GM19023 (cell line): ENCODE measurements around the gene OR8D1.

Source experiments
- ATAC-seq: cut with Tn5 transposase; IDR thresholded peaks from one replicate; pipeline ENCODE4 v1.9.1; 2021; ENCODE audit warnings: mild to moderate bottlenecking, moderate library complexity; ENCODE audit not compliant: unreplicated experiment

Gene OR8D1

DNA sequence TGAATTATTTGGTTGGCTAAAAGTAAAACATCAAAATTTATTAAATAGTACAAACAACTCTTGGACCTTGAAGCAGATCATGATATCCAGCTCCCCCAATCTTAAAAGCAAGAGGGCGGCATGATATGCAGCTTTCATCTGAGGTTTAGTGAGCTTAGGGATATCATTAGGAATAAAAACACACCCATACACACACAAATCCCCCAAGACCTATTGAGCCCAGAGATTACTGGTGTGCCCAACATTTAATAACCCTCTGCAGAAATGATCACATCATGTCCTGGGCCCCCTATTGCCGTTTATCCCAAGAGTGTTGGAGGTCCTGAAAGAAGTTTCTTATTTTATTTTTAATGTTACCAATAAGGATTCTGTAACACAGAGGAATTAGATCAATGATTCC lies at the start of gene OR8D1:
Gene OR8D1, minus strand, starts transcription at position 101 of the 400 bp plus-strand sequence. CDS start 3,183 bp downstream, outside the sequence.
- ATAC-seq: no peak

DNA sequence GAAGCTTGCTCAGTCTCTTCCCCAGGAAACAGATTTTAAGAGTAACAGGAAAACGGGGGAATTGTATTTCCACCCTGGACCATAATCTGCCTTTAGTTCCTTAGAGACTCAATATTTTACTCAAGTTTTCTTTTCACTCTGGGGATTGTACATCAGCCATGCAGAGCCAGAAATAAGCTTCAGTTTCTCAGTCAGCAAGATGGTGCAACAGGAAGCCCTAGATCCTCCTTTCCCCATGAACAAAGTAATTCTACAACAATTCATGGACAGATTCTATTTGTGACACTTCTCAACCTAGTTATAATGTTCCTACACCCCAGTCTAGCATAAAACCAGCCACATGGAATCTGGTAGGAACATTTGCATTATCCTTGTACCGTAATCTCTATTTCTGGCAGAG lies 45.8 kb upstream of the OR8D1 start:
- no peak for ATAC-seq

DNA sequence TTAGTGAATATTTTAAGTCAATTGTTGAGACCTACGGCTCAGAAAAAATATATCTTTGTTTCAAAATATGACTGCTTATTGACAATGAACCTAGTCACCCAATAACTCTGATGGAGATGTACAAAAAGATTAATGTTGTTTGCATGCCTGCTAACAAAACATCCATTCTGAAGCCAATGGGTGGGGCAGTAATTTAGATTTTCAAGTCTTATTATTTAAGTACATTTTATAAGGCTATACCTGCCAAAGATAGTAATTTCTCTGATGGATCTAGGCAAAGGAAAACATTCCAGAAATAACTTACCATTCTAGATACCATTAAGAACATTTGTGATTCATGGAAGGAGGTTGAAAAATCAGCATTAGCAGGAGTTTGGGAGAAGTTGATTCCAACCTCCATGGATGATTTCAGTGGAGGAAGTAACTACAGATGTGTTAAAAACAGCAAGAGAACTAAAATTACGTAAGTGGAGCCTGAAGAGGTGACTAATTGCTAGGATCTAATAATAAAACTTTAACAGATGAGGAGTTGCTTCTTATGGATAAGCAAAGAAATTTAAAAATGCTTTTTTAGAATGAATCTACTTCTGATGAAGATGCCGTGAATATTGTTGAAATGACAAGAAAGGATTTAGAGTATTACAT lies 32.7 kb upstream of the OR8D1 start:
- ATAC-seq: no peak

DNA sequence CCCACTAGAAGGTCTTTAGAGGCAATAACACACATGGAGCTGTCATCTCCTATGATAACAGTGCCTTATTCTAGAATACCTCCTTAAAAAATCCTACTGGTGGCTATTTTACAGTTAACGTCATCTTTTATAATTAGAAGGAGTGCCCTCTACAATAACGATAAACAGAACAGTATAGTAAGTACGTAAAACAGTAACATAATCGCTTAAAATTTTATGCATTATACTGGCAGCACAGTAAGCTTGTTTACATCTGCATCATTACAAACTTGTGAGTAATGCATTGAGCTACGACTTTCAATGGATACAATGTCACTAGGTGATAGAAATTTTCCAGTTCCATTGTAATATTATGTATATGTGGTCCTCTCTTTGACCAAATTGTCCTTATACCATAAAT lies 30.6 kb upstream of the OR8D1 start:
- no peak for ATAC-seq

DNA sequence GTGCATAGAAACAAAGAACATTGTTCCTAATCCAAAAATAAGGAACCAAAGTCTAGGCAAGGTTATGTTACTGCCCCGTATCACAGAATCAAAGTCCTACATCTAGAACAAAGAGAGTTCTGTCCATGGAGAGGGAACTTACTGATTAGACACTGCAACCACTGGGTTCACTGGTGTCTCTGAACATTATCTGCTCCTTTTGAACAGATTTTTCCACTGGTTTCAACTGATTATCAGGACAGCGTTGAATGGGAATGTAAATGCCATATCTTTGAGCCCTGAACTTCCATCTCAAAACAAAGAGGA lies 26.3 kb upstream of the OR8D1 start:
- ATAC-seq: no peak

DNA sequence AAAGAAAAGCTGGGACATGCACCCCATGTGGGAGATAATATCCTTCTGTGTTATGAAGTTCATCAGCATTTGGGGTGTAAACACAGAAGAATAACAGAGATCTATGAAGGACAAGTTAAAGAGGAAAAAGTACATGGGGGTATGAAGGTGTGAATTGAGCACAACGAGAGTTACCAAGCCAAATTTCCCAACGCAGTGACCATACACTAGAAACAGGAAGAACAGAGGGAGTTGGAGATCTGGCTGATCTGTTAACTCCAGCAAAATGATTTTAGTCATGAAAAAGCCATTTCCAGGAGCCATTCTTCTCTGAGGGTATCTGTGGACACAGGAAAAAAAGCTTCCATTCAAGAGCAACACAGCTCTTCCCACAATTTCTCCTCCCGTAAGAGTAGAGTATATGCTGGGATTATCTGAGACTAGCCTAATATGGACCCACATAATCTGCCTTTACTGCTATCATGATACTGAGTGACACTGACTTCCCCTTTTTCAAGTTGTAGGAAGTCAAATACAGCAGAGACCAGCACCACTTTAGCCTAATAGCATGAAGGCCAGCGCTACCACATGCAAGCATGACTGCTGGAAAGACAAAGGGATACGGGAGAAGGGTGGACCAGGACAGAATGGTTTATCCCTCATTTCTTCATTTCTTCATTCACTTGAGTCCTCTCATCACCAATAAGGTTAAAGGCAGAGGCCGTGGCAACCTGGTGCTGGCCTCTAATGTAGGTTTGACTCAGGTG lies 25.8 kb upstream of the OR8D1 start:
- ATAC-seq: no peak

DNA sequence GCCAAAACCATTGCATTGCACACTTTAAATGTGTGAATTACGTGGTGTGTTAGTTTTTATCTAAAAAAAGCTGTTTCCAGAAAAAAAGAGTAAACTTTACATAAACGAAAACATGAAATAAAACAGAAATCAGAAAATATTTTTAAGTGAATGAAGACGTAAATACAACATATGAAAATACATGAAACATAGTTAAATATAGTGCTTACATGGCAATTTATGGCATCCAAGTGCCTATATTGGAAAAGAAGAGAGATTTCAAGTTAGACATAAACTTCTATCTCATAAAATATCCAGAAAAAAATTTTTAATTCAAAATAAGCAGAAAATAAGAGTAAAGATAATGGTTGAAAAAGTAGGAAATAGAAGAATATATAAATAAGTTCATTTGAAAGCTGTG lies 18.1 kb upstream of the OR8D1 start:
- ATAC-seq: no peak

DNA sequence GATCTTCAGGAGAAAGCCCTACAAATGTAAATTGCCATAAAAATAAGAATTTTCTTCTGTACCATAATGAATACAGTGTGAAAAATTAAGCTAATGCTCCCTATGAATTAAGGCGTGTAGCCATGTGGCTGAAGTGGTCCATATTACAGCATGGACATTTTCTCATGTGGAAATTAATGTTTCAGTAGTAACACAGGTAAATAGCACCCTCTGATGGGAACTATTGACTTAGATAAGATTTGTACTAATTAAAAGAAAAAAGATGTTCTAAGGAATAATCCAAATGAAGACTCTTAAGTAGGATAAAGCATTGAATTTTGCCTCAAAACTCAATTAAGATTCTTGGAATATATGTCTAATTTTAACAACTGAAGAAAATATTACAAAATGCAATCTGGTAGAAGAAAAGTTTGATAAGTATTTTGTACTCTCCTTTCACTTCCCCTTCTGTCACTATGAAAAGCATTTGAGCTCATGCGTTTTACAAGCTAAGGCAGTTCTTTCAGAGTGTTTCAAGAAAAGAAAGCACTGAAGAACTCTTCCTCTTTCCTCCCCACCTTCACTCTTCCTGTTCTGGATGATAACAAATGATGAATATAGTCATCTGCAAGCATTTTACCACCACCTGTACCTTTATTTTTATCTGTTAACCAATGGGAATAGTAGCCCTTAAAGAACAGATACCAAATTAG lies 16.2 kb upstream of the OR8D1 start:
- ATAC-seq: no peak

DNA sequence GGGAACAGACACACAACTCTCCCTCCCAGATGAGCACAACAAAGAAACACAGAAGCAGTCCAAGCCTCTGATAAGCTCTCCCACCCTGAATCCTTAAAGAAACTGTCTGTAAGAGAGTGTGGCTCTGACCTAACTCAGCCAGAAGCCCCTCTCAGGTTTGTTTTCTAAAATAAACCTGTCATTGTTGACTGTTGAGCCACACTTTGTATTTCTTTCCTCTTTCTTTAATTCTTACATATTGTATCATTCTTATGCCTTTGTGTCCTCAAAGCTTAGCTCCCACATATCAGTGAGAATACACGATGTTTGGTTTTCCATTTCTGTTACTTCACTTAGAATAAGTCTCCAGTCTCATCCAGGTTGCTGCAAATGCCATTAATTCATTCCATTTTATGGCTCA lies 14.0 kb upstream of the OR8D1 start:
- no peak for ATAC-seq

DNA sequence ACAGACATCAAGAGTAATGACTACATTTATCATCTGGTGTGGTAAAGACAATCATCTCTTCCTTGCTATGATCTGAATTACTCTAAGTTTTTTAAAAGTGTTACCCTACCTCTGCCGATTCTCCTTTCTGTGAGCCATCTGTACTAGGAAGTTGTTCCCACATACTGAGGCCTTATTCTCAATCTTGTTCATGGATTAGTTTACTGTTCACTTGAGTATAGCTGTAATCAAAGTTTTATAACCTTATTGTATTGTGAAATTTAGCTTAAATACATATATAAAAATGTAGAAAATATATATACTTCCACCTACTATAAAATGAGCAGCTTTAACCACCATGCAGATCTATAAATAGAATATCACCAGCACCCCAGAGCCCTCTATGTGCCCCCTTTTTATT lies 8.6 kb upstream of the OR8D1 start:
- no peak for ATAC-seq

DNA sequence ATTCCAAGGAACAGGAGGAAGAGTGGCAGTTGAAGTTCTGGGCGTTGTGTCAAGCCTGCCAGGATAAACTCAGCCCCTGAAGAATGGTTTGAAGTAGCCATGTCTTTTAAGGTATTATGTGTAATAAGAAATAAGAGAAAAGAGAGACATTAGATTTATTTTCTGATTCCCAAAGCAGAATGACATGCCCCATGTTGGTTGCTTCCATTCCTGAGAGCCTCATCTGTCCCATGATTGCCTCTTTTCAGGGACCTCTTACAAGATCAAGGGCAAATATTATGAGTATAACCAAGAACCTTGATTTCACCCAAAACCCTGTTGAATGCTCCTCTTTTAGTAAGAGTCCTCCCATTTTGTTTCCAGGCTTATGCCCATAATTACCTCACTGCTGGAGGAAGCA lies 6.3 kb upstream of the OR8D1 start, which contains the start of gene OR8D2:
Gene OR8D2, minus strand, starts transcription at position 101 of the 400 bp plus-strand sequence. Its CDS starts 0 bp downstream, at position 101.
- no peak for ATAC-seq

DNA sequence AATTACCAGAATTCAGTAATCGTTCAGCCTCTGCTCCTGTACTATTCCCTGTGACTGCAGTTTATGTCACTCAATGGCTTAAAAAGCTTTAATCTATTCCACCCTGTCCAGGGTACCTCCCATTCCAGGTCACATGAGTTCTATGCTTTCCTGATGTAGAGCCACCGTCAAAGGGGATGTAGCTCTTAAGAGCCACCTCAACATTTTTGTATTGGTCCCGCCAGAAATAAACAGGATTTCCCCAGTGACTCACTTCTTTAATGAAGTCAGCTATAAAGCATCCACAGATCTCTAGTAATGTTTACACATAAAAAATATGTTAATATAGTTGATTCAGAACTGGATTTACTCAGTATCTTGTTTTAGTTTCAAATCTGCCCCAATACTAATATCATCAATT lies 1.3 kb upstream of the OR8D1 start:
- no peak for ATAC-seq

DNA sequence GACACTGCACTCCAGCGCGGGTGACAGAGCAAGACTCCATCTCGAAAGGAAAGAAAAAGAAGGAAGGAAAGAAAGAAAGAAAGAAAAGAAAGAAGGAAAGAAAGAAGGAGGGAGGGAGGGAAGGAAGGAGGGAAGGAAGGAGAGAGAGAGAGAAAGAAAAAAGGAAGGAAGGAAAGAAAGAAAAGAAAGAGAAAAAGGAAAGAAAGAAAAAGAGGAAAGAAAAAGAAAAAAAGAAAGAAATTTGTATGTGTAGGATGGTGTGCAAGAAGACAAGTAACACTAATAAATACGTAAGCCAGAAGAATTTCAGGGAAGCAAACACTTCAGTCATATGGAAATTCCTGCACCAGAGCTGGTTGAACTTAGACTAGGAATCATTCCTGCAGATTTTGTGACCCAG lies 618 bp downstream of the OR8D1 start:
- ATAC-seq: no peak

DNA sequence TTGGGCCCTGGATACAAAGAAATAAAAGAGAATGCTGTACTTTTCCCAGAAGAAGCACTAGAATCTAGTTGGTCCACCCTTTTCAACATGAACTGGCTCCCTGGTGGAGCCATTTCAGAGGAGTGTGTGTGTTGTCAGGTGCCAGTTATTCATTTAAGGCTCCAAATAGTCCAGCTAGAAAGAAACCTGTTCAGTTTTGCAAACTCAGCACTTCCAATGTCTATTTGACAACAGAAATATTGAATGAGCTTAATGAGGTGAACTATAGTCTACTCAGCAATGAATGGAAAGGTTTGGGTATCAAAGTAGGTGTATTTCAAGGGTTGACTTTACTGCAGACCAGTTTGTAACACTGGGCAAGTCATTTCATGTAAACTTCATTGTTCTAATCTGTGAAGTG lies 2.1 kb downstream of the OR8D1 start:
- ATAC-seq: no peak

DNA sequence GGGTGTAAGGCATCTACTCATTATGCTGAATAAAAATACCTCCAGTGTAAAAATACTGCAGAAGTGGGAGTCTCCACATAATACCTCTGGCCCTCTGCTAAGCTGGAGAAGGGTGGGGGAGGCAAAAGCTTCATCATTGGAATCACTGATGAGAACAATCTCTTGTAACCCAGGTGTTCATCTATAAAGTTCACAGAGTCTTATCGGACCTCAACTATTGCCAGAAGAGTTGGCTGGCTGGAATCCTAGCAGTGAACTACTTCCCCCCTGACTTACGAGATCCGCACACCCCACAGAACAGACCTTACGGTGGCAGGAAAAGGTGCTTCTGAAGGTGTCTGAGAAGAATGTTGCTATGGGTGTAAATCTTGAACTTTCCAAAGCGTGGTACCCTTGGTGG lies 2.5 kb downstream of the OR8D1 start:
- ATAC-seq: no peak

DNA sequence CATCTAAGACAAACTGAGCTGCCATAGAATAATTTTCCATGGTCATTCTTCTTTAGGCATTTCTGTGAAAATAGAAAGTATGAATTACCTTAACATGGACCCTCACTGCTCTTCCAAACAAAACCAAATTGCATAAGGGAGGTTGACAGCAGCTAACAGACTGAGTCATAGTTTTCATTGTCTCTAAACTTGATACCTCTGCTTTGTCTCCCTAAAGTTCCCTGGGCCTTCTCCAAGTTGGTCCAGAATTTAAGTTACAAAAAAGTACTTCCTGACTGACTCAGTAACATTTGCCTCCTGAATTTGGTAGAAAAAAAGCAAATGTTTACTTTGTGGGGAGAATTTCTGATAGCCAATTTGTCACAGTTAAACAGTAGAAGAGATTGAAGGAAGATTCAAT lies 3.0 kb downstream of the OR8D1 start:
- ATAC-seq: no peak

DNA sequence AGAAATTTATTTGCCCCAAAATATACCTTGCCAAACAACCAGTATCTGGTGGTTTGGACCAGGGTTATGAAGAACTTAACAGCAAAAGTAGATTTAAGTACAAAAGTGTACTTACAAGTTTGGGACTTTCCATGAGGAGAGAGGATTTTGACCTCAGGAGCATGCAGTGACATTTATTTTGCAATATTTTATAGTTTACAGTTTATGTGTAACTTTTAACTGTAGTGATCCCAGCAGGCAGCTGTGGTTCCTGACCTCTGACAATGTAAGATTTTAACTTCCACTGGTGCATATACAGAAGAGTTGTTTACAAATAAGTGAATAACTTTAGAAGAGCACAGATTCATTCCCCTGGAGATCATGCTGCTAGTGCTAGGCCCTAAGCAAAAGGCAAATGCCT lies 6.7 kb downstream of the OR8D1 start:
- ATAC-seq: no peak

DNA sequence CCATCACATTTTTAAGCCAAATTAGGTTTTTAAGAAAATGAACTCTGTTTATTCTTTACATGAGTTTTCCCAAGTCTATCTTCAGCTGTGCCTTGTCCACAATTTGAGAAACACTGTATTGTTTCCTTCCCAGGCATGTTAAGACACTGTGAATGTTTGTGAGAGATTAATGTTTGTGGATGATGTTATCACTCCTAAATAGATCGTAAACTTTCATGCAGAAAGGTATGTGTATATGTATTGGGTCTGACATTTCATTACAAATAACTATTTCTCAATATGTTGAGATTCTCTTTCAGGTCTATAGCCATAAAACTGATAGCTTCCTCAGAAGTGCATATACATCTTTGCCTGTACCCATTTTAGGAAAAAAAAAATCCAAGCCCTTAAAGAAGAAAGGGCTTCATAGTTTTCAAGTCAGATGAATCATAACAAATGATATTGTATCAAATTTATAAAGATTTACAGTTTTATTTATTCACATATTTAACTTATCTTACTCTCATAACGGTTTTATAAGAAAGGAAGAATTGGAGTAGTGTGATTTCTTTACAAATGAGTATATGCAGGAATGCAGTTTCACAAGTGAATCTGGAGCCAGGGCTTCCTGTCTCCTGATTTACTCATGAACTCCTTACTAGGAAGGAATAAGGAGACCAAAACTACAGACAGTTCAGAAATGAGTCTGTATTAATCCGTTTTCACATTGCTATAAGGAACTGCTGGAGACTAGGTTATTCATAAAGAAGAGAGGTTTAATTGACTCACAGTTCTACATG lies 11.2 kb downstream of the OR8D1 start:
- no peak for ATAC-seq

DNA sequence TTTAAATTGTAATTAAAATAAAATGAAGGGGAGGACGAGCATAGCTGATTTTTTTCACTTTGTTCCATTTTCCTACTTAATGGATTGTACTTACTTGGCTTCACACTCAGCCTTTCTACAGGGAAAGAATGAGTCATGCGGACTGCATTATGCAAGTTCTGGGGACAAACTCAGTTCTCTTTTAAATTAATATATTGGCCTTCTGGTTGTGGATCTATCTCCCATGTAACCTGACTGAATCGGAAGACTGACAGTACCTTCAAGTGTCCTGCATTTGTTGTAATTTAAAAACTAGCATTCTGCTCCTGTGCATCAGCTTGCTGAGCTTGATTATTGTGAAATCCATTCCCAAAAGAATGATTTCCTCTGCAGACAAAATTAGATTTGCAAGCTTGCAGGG lies 12.2 kb downstream of the OR8D1 start:
- no peak for ATAC-seq

DNA sequence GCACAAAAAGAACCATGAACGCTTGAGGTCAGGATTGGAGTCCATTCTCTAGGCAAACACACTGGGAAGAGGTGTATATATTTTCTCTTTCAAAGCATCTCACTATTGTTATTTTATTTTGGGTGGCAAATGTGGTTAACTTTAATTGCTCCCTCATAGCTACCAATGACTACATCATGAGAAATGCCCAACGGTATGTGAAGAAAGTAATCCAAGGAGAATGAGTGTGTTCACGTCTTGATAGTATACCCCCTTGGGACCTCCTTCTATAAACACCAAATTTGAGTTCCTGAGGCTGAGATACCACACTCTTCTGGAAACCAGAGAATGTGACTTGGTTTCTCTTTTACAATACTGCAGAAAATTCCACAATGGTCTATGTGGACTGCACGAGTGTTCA lies 15.8 kb downstream of the OR8D1 start:
- no peak for ATAC-seq

DNA sequence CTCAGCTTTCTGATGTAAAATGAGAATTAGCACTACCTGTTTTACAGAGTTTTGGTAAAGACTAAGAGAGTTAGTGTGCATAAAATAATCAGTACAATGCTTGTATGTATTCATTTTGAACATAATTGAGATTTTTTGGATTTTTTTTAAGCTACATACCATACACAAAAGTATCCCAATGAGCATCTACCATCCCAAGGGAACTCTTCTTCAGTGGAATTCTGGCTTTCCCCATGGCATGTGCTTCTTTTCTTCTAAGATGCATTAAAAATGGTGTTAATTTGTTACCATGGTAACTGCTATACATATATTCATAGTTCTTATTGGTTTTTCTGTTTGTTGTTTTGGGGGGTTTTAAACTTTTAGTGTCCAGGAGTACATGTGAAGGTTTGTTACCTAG lies 17.7 kb downstream of the OR8D1 start:
- no peak for ATAC-seq

DNA sequence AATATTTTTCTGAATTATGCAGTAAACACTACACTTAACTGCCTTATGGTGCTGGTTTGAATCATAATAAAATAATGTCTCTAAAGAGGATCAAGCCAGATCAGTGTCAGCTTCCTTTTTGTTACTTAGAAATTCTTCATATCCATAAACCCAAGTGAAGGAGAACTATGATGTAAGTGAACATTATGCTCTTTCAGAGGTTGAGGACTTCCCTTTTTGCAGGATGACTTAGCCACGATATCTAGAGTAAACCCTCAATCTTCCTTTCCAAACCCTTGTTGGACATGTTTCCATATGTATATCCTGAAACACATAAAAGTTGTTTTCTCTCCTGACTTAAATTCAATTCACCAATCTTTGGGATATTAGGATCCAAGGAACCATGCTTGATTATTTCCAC lies 19.1 kb downstream of the OR8D1 start:
- ATAC-seq: no peak
